Measurements from ENCODE around the gene PEAR1.

The PEAR1 gene

GRCh38 chr1:156859523-156860112, 33.9 kb upstream of the PEAR1 start:
- H3K27ac ChIP-seq: no peak overlapping the region
- TF ChIP-seq Cebpa-rat (IDR thresholded peaks at IDR 0.05): no peak
- no peak overlapping the region for H3K9ac ChIP-seq
- peaks cover 16% of the 10 kb centered on the region for H4K20me1 ChIP-seq
- H3K27me3 ChIP-seq: peaks cover 72% of the 10 kb centered on the region
- H3K4me1 ChIP-seq: peaks cover 53% of the 10 kb centered on the region
- peak overlapping the region; percentile 95 for H3K4me2 ChIP-seq
- no peaks in the 10 kb centered on the region for H3K9me3 ChIP-seq
- peak overlapping the region; percentile 69 for H3K4me3 ChIP-seq
- H3K36me3 ChIP-seq: no peaks in the 10 kb centered on the region

- H3K9ac ChIP-seq: peak overlapping the region; percentile 61; the same call in 1 of the 2 replicates
These were observed 33.3 kb upstream of the PEAR1 start for GRCh38 chr1:156860113-156860627.

GRCh38 chr1:156860628-156861423, 32.7 kb upstream of the PEAR1 start, which contains the start of gene NTRK1:
TSS of gene NTRK1 (plus strand) at chr1:156860865. CDS start at chr1:156860935, 70 bp downstream.
- Histone ChIP-seq H3K4me3 (peak within 1 kb of the TSS; percentile 69), H3K27me3 (peaks cover 72% of the 10 kb centered on the region), H3K27ac (peak within 1 kb of the TSS; percentile 58; the same call in 1 of the 2 replicates), H3K9me3 (no peaks in the 10 kb centered on the region), H3K9ac (peak within 1 kb of the TSS; percentile 61; the same call in 1 of the 2 replicates), H3K4me2 (peak within 1 kb of the TSS; percentile 95), H4K20me1 (peaks cover 16% of the 10 kb centered on the region), H3K36me3 (no peaks in the 10 kb centered on the region), H3K4me1 (peaks cover 65% of the 10 kb centered on the region)
- TF ChIP-seq Cebpa-rat (IDR thresholded peaks at IDR 0.05): no peak

More at GRCh38 chr1:156860113-156860627, 33.3 kb upstream of the PEAR1 start:
- TF ChIP-seq Cebpa-rat (IDR thresholded peaks at IDR 0.05): no peak
- Histone ChIP-seq H3K36me3 (no peaks in the 10 kb centered on the region), H3K27me3 (peaks cover 72% of the 10 kb centered on the region), H3K4me3 (peak overlapping the region; percentile 69), H3K4me2 (peak overlapping the region; percentile 95), H3K4me1 (peaks cover 58% of the 10 kb centered on the region), H4K20me1 (peaks cover 16% of the 10 kb centered on the region), H3K9me3 (no peaks in the 10 kb centered on the region), H3K27ac (peak overlapping the region; percentile 58; the same call in 1 of the 2 replicates)

- no peak overlapping the region for H3K4me3 ChIP-seq
- H3K4me2 ChIP-seq: peak overlapping the region; percentile 95
- H3K36me3 ChIP-seq: no peaks in the 10 kb centered on the region
- peak overlapping the region; percentile 46; the same call in 1 of the 2 replicates for H3K27ac ChIP-seq
- peaks cover 16% of the 10 kb centered on the region for H4K20me1 ChIP-seq
- peaks cover 82% of the 10 kb centered on the region for H3K4me1 ChIP-seq
- peaks cover 58% of the 10 kb centered on the region for H3K27me3 ChIP-seq
- H3K9me3 ChIP-seq: no peaks in the 10 kb centered on the region
- 0 out of 2 replicates have a peak overlapping the region, but pooled peaks have one; percentile 45 for H3K9ac ChIP-seq
- no peak for TF ChIP-seq Cebpa-rat (IDR thresholded peaks at IDR 0.05)
These were observed 30.9 kb upstream of the PEAR1 start for GRCh38 chr1:156862584-156862983.

GRCh38 chr1:156862997-156863599, 30.4 kb upstream of the PEAR1 start:
- no peak for TF ChIP-seq Cebpa-rat (IDR thresholded peaks at IDR 0.05)
- Histone ChIP-seq H3K9me3 (no peaks in the 10 kb centered on the region), H3K4me3 (no peak overlapping the region), H3K9ac (peak overlapping the region; percentile 45; the same call in 1 of the 2 replicates), H3K4me1 (peaks cover 87% of the 10 kb centered on the region), H3K4me2 (peak overlapping the region; percentile 95), H3K36me3 (no peaks in the 10 kb centered on the region), H3K27me3 (peaks cover 53% of the 10 kb centered on the region), H3K27ac (peak overlapping the region; percentile 46; the same call in 1 of the 2 replicates), H4K20me1 (peaks cover 13% of the 10 kb centered on the region)

- Histone ChIP-seq H3K27me3 (peaks cover 48% of the 10 kb centered on the region), H3K9ac (peak overlapping the region; percentile 45; the same call in 1 of the 2 replicates), H3K4me1 (peaks cover 93% of the 10 kb centered on the region)
These were observed 29.9 kb upstream of the PEAR1 start for GRCh38 chr1:156863631-156864030.

GRCh38 chr1:156864796-156865195, 28.7 kb upstream of the PEAR1 start:
- no peak for TF ChIP-seq Cebpa-rat (IDR thresholded peaks at IDR 0.05)
- Histone ChIP-seq H3K27ac (no peak overlapping the region), H3K9ac (no peak overlapping the region), H3K36me3 (no peaks in the 10 kb centered on the region), H3K4me1 (peaks cover 96% of the 10 kb centered on the region), H3K9me3 (no peaks in the 10 kb centered on the region), H3K4me2 (peak overlapping the region; percentile 95), H3K4me3 (no peak overlapping the region), H3K27me3 (peaks cover 36% of the 10 kb centered on the region), H4K20me1 (peaks cover 3% of the 10 kb centered on the region)

More at GRCh38 chr1:156863631-156864030, 29.9 kb upstream of the PEAR1 start:
- Histone ChIP-seq H3K9me3 (no peaks in the 10 kb centered on the region), H3K27ac (peak overlapping the region; percentile 46; the same call in 1 of the 2 replicates), H3K4me3 (no peak overlapping the region), H3K4me2 (peak overlapping the region; percentile 95), H3K36me3 (no peaks in the 10 kb centered on the region), H4K20me1 (peaks cover 9% of the 10 kb centered on the region)
- no peak for TF ChIP-seq Cebpa-rat (IDR thresholded peaks at IDR 0.05)

GRCh38 chr1:156865258-156865657, 28.3 kb upstream of the PEAR1 start:
- H3K4me1 ChIP-seq: peaks cover 96% of the 10 kb centered on the region
- H4K20me1 ChIP-seq: no peaks in the 10 kb centered on the region
- H3K36me3 ChIP-seq: no peaks in the 10 kb centered on the region
- no peaks in the 10 kb centered on the region for H3K9me3 ChIP-seq
- H3K27ac ChIP-seq: peak overlapping the region; percentile 46; the same call in 1 of the 2 replicates
- TF ChIP-seq Cebpa-rat (IDR thresholded peaks at IDR 0.05): no peak
- peak overlapping the region; percentile 95 for H3K4me2 ChIP-seq
- H3K9ac ChIP-seq: no peak overlapping the region
- H3K4me3 ChIP-seq: no peak overlapping the region
- H3K27me3 ChIP-seq: peaks cover 32% of the 10 kb centered on the region

GRCh38 chr1:156865865-156866248, 27.7 kb upstream of the PEAR1 start:
- TF ChIP-seq Cebpa-rat (IDR thresholded peaks at IDR 0.05): no peak
- Histone ChIP-seq H3K9ac (peak overlapping the region; percentile 59; the same call in 1 of the 2 replicates), H3K4me1 (peaks cover 98% of the 10 kb centered on the region), H3K4me2 (peak overlapping the region; percentile 95), H3K27me3 (peaks cover 28% of the 10 kb centered on the region), H3K27ac (peak overlapping the region; percentile 78), H4K20me1 (no peaks in the 10 kb centered on the region), H3K4me3 (0 out of 2 replicates have a peak overlapping the region, but pooled peaks have one; percentile 43), H3K36me3 (no peaks in the 10 kb centered on the region), H3K9me3 (no peaks in the 10 kb centered on the region)
